Activated CD8-positive, alpha-beta memory T cell treated with anti-CD3 and anti-CD28 coated beads, Interleukin-2, amount 50 U/mL, for 24 hours (primary cell): ENCODE measurements around the gene YARS1.

Experiments used
- DNase-seq: peaks from one replicate; pipeline ENCODE4 v3.0.0-alpha.2; 2020; ENCODE audit errors: extremely low read depth

YARS1 gene

GRCh38 chr1:32780628-32781234 lies 36.4 kb downstream of the YARS1 start:
- DNase-seq: no peak

- no peak for DNase-seq
Observed at GRCh38 chr1:32780005-32780404, 37.2 kb downstream of the YARS1 start.

GRCh38 chr1:32779242-32779641 lies 37.9 kb downstream of the YARS1 start:
- no peak for DNase-seq

- no peak for DNase-seq
Observed at GRCh38 chr1:32775640-32776337, 41.4 kb downstream of the YARS1 start.

GRCh38 chr1:32774950-32775634 lies 42.1 kb downstream of the YARS1 start:
- no peak for DNase-seq

GRCh38 chr1:32774464-32774808 lies 42.7 kb downstream of the YARS1 start:
- no peak for DNase-seq

- DNase-seq: no peak
Observed at GRCh38 chr1:32773764-32774463, 43.2 kb downstream of the YARS1 start.

GRCh38 chr1:32773018-32773763 lies 44.0 kb downstream of the YARS1 start:
- DNase-seq: peak; percentile 30

- DNase-seq: no peak
Observed at GRCh38 chr1:32772281-32773017, 44.7 kb downstream of the YARS1 start.

- no peak for DNase-seq
Observed at GRCh38 chr1:32771561-32772280, 45.4 kb downstream of the YARS1 start.

GRCh38 chr1:32770741-32771548 lies 46.2 kb downstream of the YARS1 start:
- DNase-seq: no peak

- no peak for DNase-seq
Observed at GRCh38 chr1:32770221-32770731, 46.9 kb downstream of the YARS1 start.

- no peak for DNase-seq
Observed at GRCh38 chr1:32769524-32770220, 47.5 kb downstream of the YARS1 start.

- no peak for DNase-seq
Observed at GRCh38 chr1:32768110-32768850, 48.9 kb downstream of the YARS1 start.

GRCh38 chr1:32767641-32768040 lies 49.5 kb downstream of the YARS1 start:
- no peak for DNase-seq

- no peak for DNase-seq
Observed at GRCh38 chr1:32767156-32767555, 50.0 kb downstream of the YARS1 start.

- DNase-seq: no peak
Observed at GRCh38 chr1:32766328-32766972, 50.7 kb downstream of the YARS1 start.
